Body of pancreas (tissue), 4 donors: Measurements from ENCODE around the gene DLX4. TPM values are rescaled to one million over a fixed set of nuclear protein-coding genes. Genes with fewer than 3 reads are reported as not detected.

Experiments
- ATAC-seq: fragments of 150-250 bp; one replicate; pipeline ENCODE4 v1.9.1; 2016
- DNase-seq, 4 donors: peaks; one replicate each; pipeline ENCODE4 v3.0.0-alpha.2; 2019
- H3K27ac ChIP-seq, 4 donors: fragments of 200-600 bp; sonication (generic); 1 replicate in 3 of 4; 2 replicates in 1 of 4; pipeline versions ENCODE4 v1.5.1 to v1.6.1; 2016 to 2019; ENCODE audit warnings: mild to moderate bottlenecking in 1 of 4, mixed read lengths in 1 of 4, moderate library complexity in 1 of 4
- H3K27me3 ChIP-seq, 2 donors: fragments of 200-600 bp; sonication (generic); one replicate each; pipeline ENCODE4 v1.6.0; 2016; ENCODE audit warnings: mild to moderate bottlenecking in 1 of 2
- H3K36me3 ChIP-seq, 2 donors: fragments of 200-600 bp; sonication (generic); replicated peaks in 1 of 2; 2 replicates each; pipeline ENCODE4 v1.5.1; 2016; ENCODE audit warnings: low read depth in 2 of 2; ENCODE audit not compliant: insufficient read depth in 1 of 2
- H3K4me1 ChIP-seq: fragments of 200-600 bp; sonication (generic); one replicate; pipeline ENCODE4 v1.6.0; 2016
- H3K4me3 ChIP-seq, 2 donors: fragments of 200-600 bp; sonication (generic); 1 replicate in 1 of 2; 2 replicates in 1 of 2; pipeline ENCODE4 v1.5.1; 2016 to 2019
- H3K9me3 ChIP-seq, 3 donors: fragments of 200-600 bp; sonication (generic); 1 replicate in 2 of 3; 2 replicates in 1 of 3; pipeline ENCODE4 v1.5.1; 2016
- POLR2A ChIP-seq, 3 donors: fragments of 450-650 bp; IDR thresholded peaks; one replicate each; pipeline ENCODE4 v1.6.1; 2016; ENCODE audit warnings: antibody characterized with exemption in 3 of 3, mild to moderate bottlenecking in 2 of 3
- WGBS, 2 donors: methylation state at CpG; one replicate each; pipeline ENCODE4 v1.1.5; 2017; 5-methylcytosine and 5-hydroxymethylcytosine counted together
- intact Hi-C: fragments of 100-400 bp; cut with DNase I; formaldehyde crosslinking; loops from one replicate; pipeline ENCODE4 v1.15.1; 2023
- total RNA-seq, 2 donors: library from RNA; depleted of rRNA; stranded (reverse); fragments of >200 nt; gene quantifications; one replicate each; pipeline ENCODE4 v1.1.0, GENCODE V29; 2016
- TF ChIP-seq, protein P1 (sequence below), 7 experiments: fragments of 450-650 bp in 4 of 7; fragments of 200-600 bp in 3 of 7; sonication (generic) in 3 of 7; IDR thresholded peaks; one replicate each; pipeline ENCODE4 v1.5.1; 2016 to 2019; ENCODE audit warnings: antibody characterized with exemption in 7 of 7

The DLX4 gene
- total RNA-seq, 2 donors from 2014 or later: not detected

- ATAC-seq (no peak), DNase-seq (no peak)
- peaks cover 0 to under 1% of the 10 kb centered on the region in 2 donors for H3K27me3 ChIP-seq
- TF ChIP-seq POLR2A (IDR thresholded peaks at IDR 0.05): no peak
- TF ChIP-seq, protein P1, sequence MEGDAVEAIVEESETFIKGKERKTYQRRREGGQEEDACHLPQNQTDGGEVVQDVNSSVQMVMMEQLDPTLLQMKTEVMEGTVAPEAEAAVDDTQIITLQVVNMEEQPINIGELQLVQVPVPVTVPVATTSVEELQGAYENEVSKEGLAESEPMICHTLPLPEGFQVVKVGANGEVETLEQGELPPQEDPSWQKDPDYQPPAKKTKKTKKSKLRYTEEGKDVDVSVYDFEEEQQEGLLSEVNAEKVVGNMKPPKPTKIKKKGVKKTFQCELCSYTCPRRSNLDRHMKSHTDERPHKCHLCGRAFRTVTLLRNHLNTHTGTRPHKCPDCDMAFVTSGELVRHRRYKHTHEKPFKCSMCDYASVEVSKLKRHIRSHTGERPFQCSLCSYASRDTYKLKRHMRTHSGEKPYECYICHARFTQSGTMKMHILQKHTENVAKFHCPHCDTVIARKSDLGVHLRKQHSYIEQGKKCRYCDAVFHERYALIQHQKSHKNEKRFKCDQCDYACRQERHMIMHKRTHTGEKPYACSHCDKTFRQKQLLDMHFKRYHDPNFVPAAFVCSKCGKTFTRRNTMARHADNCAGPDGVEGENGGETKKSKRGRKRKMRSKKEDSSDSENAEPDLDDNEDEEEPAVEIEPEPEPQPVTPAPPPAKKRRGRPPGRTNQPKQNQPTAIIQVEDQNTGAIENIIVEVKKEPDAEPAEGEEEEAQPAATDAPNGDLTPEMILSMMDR (IDR thresholded peaks at IDR 0.05): no peak
- H3K4me1 ChIP-seq: no peaks in the 10 kb centered on the region
- H3K36me3 ChIP-seq: no peaks in the 10 kb centered on the region
- H3K9me3 ChIP-seq: no peaks in the 10 kb centered on the region
- no peak overlapping the region for H3K27ac ChIP-seq
- intact Hi-C loops: no loop called here
- no peak overlapping the region for H3K4me3 ChIP-seq
- 68 to 81% methylated on average over 3 of the region's 3 CpGs for WGBS, 2 donors
Measured at GRCh38 chr17:49957350-49957749, 11.6 kb upstream of the DLX4 start.

DNA sequence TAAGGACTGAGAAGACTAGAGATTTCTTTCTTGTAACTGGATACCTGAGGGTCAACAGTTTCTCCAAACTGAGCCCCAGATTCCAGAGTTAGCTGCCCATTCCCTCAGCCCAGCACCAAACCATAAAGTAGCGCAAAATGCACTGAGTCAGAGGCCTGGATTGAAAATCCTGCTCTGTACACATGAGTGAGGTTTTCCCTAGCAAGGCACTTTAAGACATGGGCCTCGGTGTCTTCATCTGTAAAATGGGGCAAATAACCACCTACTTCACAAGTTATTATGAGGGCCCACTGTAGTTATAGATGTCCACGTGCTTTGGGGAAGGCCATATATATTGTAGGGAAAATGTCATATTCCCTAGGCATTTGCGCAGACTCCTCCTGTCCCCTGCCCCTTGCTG lies 10.3 kb upstream of the DLX4 start:
- H3K27me3 ChIP-seq: peaks cover 0 to 13% of the 10 kb centered on the region in 2 donors
- no peak for DNase-seq
- intact Hi-C loops: no loop called here
- H3K4me1 ChIP-seq: peaks cover 1% of the 10 kb centered on the region
- ATAC-seq: no peak
- no peak overlapping the region for H3K4me3 ChIP-seq
- H3K27ac ChIP-seq: no peak overlapping the region
- H3K36me3 ChIP-seq: no peaks in the 10 kb centered on the region
- H3K9me3 ChIP-seq: no peaks in the 10 kb centered on the region
- no peak for TF ChIP-seq POLR2A (IDR thresholded peaks at IDR 0.05)
- TF ChIP-seq, protein P1 (IDR thresholded peaks at IDR 0.05): no peak
- 97 to 100% methylated on average over 2 to 4 of the region's 4 CpGs for WGBS, 2 donors

DNA sequence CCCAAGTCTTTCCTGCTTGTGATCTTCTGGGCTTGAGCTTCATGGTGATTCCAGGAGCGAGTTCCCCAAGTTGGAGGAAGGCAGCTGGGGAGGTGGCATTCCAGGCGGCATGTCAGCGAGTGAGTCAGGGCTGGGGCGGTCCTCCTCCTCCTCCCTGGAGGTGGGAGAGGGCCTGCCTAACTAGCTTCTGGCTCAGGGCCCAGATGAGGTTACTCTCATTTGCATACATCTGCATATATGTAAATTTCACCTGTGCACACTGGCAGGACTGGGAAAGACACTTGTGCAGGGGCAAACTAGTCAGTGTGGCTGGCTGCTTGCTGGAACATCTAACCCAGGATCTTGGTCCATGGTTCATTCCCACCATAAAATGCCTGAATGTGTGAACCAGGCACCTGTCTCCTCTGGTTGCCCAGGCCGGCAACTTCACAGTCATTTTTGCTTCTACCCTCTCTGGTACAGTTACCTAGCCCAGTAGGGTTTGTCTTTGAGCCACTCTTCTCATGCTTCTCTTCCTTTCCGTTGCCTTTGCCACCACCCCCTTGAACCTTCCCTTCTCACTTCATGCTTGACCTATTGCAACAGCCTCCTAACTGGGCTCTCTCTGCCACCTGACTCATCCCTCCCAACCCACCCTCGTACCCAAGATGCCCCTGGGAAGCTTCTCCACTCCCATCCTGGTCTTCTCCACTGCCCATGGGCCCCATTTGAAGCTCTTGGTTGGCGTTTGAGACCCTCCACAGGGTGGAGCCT lies 9.6 kb upstream of the DLX4 start:
- Histone ChIP-seq H3K4me3 (no peak overlapping the region), H3K27ac (no peak overlapping the region), H3K27me3 (peaks cover 0 to 19% of the 10 kb centered on the region in 2 donors), H3K36me3 (no peaks in the 10 kb centered on the region), H3K4me1 (peaks cover 8% of the 10 kb centered on the region), H3K9me3 (no peaks in the 10 kb centered on the region)
- no peak for TF ChIP-seq POLR2A (IDR thresholded peaks at IDR 0.05)
- TF ChIP-seq, protein P1 (IDR thresholded peaks at IDR 0.05): no peak
- no peak for ATAC-seq
- no peak for DNase-seq
- intact Hi-C loops: no loop called here
- WGBS, 2 donors: 70 to 73% methylated on average over 5 to 8 of the region's 8 CpGs

GRCh38 chr17:49962599-49963308 lies 6.2 kb upstream of the DLX4 start:
- WGBS, 2 donors: 13 to 26% methylated on average over 10 of the region's 11 CpGs
- no peak overlapping the region for H3K27ac ChIP-seq
- peaks cover 14% of the 10 kb centered on the region for H3K4me1 ChIP-seq
- no peaks in the 10 kb centered on the region for H3K9me3 ChIP-seq
- no peak overlapping the region for H3K4me3 ChIP-seq
- TF ChIP-seq, protein P1 (IDR thresholded peaks at IDR 0.05): no peak
- no peak for TF ChIP-seq POLR2A (IDR thresholded peaks at IDR 0.05)
- peaks cover 0 to 30% of the 10 kb centered on the region in 2 donors for H3K27me3 ChIP-seq
- H3K36me3 ChIP-seq: no peaks in the 10 kb centered on the region
- no peak for ATAC-seq
- DNase-seq: no peak
- intact Hi-C loops: no loop called here
